ENCODE data around the gene BOC.

Gene BOC

GRCh38 chr3:113310960-113311359, 99.6 kb downstream of the BOC start:
- in situ Hi-C loops (cut with HindIII; ENCODE audit: low sequenced_read_pairs) = no loop called here
- H3K4me3 ChIP-seq (ENCODE audit: low read depth, low read length) = no peak overlapping the region
- TF ChIP-seq, protein P1, sequence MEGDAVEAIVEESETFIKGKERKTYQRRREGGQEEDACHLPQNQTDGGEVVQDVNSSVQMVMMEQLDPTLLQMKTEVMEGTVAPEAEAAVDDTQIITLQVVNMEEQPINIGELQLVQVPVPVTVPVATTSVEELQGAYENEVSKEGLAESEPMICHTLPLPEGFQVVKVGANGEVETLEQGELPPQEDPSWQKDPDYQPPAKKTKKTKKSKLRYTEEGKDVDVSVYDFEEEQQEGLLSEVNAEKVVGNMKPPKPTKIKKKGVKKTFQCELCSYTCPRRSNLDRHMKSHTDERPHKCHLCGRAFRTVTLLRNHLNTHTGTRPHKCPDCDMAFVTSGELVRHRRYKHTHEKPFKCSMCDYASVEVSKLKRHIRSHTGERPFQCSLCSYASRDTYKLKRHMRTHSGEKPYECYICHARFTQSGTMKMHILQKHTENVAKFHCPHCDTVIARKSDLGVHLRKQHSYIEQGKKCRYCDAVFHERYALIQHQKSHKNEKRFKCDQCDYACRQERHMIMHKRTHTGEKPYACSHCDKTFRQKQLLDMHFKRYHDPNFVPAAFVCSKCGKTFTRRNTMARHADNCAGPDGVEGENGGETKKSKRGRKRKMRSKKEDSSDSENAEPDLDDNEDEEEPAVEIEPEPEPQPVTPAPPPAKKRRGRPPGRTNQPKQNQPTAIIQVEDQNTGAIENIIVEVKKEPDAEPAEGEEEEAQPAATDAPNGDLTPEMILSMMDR (IDR thresholded peaks at IDR 0.05; ENCODE audit: low read depth, low read length) = no peak
- DNase-seq (ENCODE audit: low read depth, low spot score) = no peak

DNA sequence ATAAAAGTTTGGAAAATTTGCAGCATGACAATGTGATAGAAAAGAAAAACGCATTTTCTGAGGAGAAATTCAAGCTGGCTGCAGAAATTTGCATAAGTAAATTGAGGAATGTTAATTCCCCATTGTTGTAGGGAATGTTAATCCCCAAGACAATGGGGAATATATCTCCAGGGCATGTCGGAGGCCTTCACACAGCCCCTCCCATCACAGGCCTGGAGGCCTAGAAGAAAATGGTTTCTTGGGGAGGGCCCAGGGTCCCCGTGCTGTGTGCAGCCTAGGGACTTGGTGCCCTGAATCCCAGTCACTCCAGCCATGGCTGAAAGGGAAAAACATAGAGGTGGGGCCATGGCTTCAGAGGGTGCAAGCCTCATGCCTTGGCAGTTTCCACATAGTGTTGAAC, 101.1 kb downstream of the BOC start:
- TF ChIP-seq, protein P1 (IDR thresholded peaks at IDR 0.05; ENCODE audit: low read depth, low read length) = no peak
- DNase-seq (ENCODE audit: low read depth, low spot score) = no peak
- no peak overlapping the region for H3K4me3 ChIP-seq (ENCODE audit: low read depth, low read length)
- in situ Hi-C loops (cut with HindIII; ENCODE audit: low sequenced_read_pairs) = no loop called here

GRCh38 chr3:113314923-113315322, 103.6 kb downstream of the BOC start:
- no peak for DNase-seq (ENCODE audit: low read depth, low spot score)
- TF ChIP-seq, protein P1 (IDR thresholded peaks at IDR 0.05; ENCODE audit: low read depth, low read length) = no peak
- no peak overlapping the region for H3K4me3 ChIP-seq (ENCODE audit: low read depth, low read length)
- in situ Hi-C loops (cut with HindIII; ENCODE audit: low sequenced_read_pairs) = no loop called here

GRCh38 chr3:113329757-113330156, 118.4 kb downstream of the BOC start:
- peak; percentile 28 for DNase-seq (ENCODE audit: low read depth, low spot score)
- in situ Hi-C loops (cut with HindIII; ENCODE audit: low sequenced_read_pairs) = no loop called here
- no peak overlapping the region for H3K4me3 ChIP-seq (ENCODE audit: low read depth, low read length)
- TF ChIP-seq, protein P1 (IDR thresholded peaks at IDR 0.05; ENCODE audit: low read depth, low read length) = no peak

- no peak overlapping the region for H3K4me3 ChIP-seq (ENCODE audit: low read depth, low read length)
- in situ Hi-C loops (cut with HindIII; ENCODE audit: low sequenced_read_pairs) = no loop called here
Observed at GRCh38 chr3:113330742-113331141, 119.4 kb downstream of the BOC start.

GRCh38 chr3:113331187-113331586, 119.8 kb downstream of the BOC start:
- no peak for DNase-seq (ENCODE audit: low read depth, low spot score)
- in situ Hi-C loops (cut with HindIII; ENCODE audit: low sequenced_read_pairs) = no loop called here
- TF ChIP-seq, protein P1 (IDR thresholded peaks at IDR 0.05; ENCODE audit: low read depth, low read length) = no peak
- H3K4me3 ChIP-seq (ENCODE audit: low read depth, low read length) = no peak overlapping the region

More at GRCh38 chr3:113330742-113331141, 119.4 kb downstream of the BOC start:
- TF ChIP-seq, protein P1 (IDR thresholded peaks at IDR 0.05; ENCODE audit: low read depth, low read length) = no peak
- DNase-seq (ENCODE audit: low read depth, low spot score) = no peak
